SK-N-SH treated with all-trans-retinoic acid at 6 μM for 48 hours (cell line): ENCODE results near the gene TMPRSS5.

Source experiments
- ZFP3 ChIP-seq: fragments of 250-450 bp; sonication (Bioruptor Pico); IDR thresholded peaks from 2 replicates; pipeline ENCODE4 v1.5.0; 2020; ENCODE audit warnings: mild to moderate bottlenecking, moderate library complexity
- ZNF70 ChIP-seq: fragments of 450-650 bp; formaldehyde crosslinking; IDR thresholded peaks from 2 replicates; pipeline ENCODE4 v1.5.0; 2020; ENCODE audit warnings: mild to moderate bottlenecking, moderate library complexity
- TF ChIP-seq, protein P1 (sequence below): fragments of 250-450 bp; sonication (Bioruptor Pico); IDR thresholded peaks from 2 replicates; pipeline ENCODE4 v1.8.0; 2020; ENCODE audit warnings: mild to moderate bottlenecking, moderate library complexity, borderline replicate concordance

DNA sequence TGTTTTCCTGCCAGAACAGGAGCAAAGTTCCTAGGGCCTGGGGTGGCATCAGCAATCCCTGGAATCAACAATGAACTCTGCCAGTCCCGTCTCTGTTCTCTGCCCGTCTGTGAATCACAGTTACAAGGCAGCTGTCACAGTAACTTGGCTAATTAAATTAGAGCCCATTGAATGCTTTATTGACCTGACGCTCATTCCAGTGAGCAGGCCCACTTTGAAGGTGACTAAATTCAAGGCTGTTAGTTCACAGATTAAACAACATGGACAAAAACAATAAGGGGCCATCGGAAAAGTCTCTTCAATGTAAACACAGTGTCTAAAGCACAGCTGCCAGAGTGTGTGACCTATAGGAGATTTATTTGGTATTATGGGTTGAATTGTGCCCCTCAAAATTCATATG, 17.7 kb upstream of the TMPRSS5 start:
- TF ChIP-seq ZNF70 (CRISPR knock-in tag) (no peak), ZFP3 (CRISPR knock-in tag) (no peak)
- TF ChIP-seq, protein P1, sequence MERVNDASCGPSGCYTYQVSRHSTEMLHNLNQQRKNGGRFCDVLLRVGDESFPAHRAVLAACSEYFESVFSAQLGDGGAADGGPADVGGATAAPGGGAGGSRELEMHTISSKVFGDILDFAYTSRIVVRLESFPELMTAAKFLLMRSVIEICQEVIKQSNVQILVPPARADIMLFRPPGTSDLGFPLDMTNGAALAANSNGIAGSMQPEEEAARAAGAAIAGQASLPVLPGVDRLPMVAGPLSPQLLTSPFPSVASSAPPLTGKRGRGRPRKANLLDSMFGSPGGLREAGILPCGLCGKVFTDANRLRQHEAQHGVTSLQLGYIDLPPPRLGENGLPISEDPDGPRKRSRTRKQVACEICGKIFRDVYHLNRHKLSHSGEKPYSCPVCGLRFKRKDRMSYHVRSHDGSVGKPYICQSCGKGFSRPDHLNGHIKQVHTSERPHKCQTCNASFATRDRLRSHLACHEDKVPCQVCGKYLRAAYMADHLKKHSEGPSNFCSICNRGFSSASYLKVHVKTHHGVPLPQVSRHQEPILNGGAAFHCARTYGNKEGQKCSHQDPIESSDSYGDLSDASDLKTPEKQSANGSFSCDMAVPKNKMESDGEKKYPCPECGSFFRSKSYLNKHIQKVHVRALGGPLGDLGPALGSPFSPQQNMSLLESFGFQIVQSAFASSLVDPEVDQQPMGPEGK (CRISPR knock-in tag), result no peak
